ENCODE results near the gene CCR9.
"Not testable (repeated sequence)": the region's sequence is repeated elsewhere in the genome, so short reads cannot be mapped to it uniquely, and the experiment has no call there.

The CCR9 gene, protein sequence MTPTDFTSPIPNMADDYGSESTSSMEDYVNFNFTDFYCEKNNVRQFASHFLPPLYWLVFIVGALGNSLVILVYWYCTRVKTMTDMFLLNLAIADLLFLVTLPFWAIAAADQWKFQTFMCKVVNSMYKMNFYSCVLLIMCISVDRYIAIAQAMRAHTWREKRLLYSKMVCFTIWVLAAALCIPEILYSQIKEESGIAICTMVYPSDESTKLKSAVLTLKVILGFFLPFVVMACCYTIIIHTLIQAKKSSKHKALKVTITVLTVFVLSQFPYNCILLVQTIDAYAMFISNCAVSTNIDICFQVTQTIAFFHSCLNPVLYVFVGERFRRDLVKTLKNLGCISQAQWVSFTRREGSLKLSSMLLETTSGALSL

DNA sequence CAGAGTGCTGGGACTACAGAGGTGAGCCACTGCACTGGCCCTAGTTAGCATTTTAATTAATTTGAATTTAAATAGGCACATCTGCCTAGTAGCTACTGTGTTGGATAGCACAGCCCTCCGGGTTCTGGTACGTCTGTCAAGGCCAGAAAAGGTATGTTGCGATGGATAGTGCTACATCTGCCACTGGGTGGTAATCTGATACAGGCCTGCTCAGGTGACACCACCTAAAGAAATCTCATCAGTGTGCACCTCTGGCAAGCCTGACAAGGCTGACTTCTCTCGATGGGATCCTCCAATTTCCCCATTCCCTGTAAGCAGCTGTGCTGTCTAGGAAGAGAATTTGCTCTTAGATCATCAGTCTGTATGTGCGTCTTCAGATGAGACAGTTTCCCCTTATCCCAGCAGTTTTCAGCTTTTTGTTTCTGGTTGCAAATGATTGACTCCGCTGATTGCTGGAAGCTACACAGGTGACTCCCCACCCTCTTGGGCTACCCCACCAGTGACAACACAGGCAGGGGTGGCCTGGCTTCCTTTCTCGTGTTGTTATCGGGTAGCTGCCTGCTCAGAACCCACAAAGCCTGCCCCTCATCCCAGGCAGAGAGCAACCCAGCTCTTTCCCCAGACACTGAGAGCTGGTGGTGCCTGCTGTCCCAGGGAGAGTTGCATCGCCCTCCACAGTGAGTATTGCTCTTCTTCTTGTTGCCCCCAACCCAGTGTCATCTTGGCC, at the start of gene CCR9:
Gene CCR9 (plus strand): TSS at position 565 of the 727 bp plus-strand sequence. CDS start 8,391 bp downstream, outside the sequence.
- no peak for DNase-seq (ENCODE audit: low spot score)

GRCh38 chr3:45838466-45838865, 47.9 kb upstream of the CCR9 start:
- DNase-seq (ENCODE audit: low spot score): no peak

DNA sequence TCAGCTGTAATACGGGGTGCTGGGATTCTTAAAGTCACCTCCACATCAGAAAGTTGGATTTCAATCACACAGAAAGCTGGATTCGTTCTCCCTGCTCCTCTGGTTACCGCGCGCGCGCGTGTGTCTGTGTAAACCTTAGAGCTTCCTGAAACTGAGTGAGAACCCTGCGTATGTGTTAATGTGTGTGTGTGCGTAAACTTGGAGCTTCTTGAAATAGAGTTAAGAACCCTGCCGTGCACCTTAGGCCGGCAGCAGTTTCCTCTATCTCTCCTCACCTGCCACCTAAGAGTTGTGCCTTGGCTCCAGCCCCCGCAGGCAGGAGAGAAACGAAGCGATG, 45.0 kb upstream of the CCR9 start:
- peak; percentile 17 for DNase-seq (ENCODE audit: low spot score)

GRCh38 chr3:45841757-45842491, 44.4 kb upstream of the CCR9 start, which contains the start of gene LZTFL1:
Gene LZTFL1, minus strand, starts transcription at chr3:45842119. Its CDS starts 128 bp downstream, at chr3:45841991.
- DNase-seq (ENCODE audit: low spot score): peak; percentile 98

DNA sequence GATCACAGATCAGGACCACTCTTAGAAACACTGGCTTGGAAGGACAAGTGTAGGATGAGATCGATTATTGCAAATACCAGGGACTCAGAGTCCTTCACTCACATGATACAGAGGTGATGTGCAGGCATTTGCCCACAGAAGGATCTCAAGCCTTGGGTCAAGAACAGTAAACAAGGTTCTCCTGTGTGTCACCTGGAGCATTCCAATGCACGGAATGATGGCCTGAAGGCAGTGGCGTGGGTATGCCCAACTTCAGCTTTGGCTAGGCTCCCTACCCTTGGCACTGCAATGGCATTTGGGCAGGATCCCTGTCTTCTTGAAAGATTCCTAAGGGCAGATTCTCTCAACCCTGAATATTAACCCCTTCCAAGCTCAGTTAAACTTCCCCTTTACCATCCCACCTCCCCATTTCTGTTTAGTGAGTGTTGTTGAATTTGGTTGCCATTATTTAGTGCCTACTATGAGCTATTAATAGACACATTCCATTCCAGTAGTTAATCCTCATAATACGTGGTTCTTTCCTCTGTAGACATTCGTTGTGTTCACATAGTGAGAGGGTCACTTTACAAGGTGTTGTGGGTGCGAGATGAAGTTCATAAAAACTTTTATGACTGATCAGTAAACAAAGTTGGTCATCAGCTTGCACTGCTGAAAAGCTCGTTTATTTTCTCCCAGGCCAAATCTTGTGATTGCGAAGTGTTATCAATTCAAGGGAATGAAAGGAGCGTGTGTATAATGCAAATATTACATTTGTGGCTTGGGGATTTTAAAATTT, 43.3 kb upstream of the CCR9 start:
- DNase-seq (ENCODE audit: low spot score): no peak

DNA sequence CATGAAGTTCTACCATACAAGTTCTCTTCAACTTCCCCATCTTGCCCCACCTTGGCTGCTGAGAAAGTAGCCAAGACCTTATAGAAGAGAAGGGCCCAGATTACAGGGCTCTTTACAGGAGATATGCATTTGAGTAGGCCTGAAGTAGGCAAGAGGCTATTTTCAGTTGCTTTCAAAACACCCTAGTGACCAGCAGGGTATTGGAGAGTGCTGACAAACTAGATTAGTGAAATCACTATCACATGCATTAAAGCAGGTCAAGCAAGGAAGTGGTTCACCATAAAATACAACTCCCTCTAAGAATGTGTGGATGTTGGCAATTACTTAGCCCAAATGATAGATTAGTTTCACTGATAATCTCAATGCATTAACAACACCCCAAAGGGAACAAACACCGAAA, 41.7 kb upstream of the CCR9 start:
- DNase-seq (ENCODE audit: low spot score): no peak

- DNase-seq (ENCODE audit: low spot score): no peak
Measured at GRCh38 chr3:45848392-45848791, 38.0 kb upstream of the CCR9 start.

- DNase-seq (ENCODE audit: low spot score): no peak
Measured at GRCh38 chr3:45852828-45853227, 33.5 kb upstream of the CCR9 start.

- DNase-seq (ENCODE audit: low spot score): not testable (repeated sequence)
Measured at GRCh38 chr3:45856323-45856722, 30.0 kb upstream of the CCR9 start.

DNA sequence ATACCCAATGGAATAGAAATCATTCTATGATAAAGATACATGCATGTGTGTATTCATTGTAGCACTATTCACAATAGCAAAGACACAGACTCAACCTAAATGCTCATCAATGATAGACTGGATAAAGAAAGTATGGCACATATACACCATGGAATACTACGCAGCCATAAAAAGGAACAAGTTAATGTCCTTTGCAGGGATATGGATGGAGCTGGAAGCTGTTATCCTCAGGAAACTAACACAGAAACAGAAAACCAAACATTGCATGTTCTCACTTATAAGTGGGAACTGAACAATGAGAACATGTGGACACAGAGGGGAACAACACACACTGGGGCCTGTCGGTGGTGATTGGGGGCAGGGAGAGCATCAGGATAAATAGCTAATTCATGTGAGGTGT, 29.3 kb upstream of the CCR9 start:
- DNase-seq (ENCODE audit: low spot score): not testable (repeated sequence)

- DNase-seq (ENCODE audit: low spot score): no peak
Measured at GRCh38 chr3:45858809-45859543, 27.4 kb upstream of the CCR9 start.

DNA sequence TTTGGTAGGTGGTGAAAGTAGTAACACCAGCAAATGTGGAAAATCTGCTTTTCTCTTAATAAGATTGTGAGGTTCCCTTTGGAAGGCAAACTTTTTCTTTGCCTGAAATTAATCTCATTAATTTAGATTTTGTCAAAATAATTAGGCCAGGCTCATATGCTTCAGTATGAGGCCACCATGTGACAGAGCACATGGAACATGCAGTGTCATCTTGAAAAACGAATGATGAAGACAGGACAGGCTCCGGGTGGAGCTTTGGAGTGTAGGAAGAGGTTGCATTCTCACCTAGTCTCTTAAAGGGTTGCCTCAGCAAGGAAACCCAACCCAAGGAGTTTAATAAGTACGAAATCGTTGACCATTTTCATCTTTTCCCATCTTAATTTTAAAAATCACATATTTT, 25.9 kb upstream of the CCR9 start:
- no peak for DNase-seq (ENCODE audit: low spot score)

GRCh38 chr3:45861043-45861719, 25.2 kb upstream of the CCR9 start:
- no peak for DNase-seq (ENCODE audit: low spot score)

- DNase-seq (ENCODE audit: low spot score): no peak
Measured at GRCh38 chr3:45864760-45865519, 21.4 kb upstream of the CCR9 start.

DNA sequence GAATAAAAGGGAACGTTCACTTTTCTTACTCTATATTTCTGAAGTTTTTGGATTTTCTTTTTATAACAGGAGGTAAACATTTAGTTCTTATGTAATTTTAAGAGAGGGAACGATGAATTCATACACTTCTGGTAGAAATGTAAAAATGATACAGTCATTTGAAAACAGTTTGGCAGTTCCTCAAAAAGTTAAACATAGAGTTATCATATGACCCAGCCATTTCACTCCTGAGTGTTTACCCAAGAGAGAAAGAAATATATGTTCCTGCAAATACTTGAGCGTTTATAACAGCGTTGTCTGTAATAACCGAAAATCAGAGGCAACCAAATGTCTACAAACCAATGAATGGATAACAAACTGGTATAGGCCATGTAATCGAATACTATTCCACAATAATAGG, 20.8 kb upstream of the CCR9 start:
- no peak for DNase-seq (ENCODE audit: low spot score)

GRCh38 chr3:45868213-45868612, 18.1 kb upstream of the CCR9 start:
- DNase-seq (ENCODE audit: low spot score): no peak

DNA sequence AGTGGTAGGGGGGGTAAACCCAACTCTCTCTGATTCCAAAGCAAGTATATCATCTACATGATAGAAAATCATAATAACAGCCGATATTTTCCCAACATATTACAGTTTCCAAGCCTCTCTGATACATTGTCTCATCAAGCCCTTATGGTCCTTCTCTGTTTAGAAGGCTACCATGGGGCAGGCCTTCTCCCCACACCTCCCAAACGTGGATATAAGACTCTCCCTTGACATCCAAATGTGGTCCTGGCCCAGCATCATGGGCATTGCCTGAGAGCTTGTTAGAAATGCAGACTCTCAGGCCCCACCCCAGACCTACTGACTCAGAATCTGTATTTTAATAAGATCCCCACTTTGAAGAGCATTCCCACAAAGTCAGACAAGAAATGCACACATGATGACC, 17.7 kb upstream of the CCR9 start:
- no peak for DNase-seq (ENCODE audit: low spot score)

DNA sequence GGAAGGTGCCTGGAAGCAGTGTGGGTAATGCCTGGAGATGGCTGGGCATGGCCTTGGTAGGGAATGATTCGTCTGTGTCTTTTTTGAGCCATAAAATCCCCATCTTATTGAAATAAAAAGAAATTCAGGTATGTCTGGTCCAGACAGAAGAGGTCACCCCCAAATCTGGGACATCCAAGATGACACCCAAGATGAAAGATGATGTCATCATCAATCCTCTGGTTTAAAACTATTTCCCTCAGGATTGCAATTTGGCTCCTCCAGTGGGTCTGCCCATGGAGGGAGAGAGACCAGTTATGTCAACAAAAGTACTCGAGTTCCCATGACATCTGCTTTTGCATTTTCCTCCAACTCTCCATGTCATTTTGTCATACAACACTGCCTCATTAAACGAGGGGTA, 16.7 kb upstream of the CCR9 start:
- no peak for DNase-seq (ENCODE audit: low spot score)

DNA sequence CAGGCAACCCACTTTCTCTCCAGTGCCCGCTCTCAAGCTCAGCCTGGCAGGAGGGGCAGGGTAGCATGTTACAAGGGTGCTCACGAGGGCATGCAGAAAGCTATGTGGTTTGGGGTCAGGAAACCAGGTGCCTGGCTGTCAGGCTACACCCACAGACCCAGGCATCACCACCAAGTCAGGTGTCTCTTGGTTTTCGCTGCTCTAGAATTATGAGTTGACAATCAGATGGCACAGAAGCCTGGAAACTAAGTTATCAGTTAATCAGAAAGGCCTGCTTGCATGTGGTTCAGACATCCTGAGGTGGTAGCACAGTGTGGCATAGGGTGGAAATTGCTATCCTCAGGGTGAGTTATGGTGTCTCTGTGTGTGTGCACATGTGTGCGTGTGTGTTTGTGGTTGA, 16.2 kb upstream of the CCR9 start:
- DNase-seq (ENCODE audit: low spot score): no peak

DNA sequence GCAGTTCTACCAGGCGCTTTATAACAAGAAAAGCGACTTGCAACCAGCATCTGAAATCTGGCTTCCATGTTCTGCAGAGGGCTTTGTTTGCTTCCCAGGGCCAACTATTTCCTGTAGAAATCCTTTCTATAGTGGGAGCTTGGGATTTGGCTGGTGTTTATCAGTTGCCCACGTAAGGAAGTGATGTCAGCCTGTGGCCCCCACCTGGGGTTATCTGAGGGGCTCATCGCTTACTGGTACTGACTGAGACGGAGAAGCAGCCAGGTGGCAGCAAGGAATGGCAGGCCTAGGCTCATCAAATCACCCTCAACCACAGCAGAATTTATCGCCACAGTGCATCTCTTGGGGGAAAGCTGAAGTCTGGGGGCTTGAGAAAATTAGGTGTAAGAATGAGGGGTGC, 14.6 kb upstream of the CCR9 start:
- no peak for DNase-seq (ENCODE audit: low spot score)
